Activated T-helper 2 cell treated with anti-CD3 and anti-CD28 coated beads, Interferon-gamma antibody, Interleukin-2, Interleukin-4, amounts not matched to agents 10 μg/mL and 5 μg/mL and 100 μg/mL, durations not matched to agents 14 hours and 24 hours and 36 hours (primary cell): ENCODE results near the gene CD24. TPM values are rescaled to one million over a fixed set of nuclear protein-coding genes. Genes with fewer than 3 reads are reported as not detected.
"Not testable (repeated sequence)": the region's sequence is repeated elsewhere in the genome, so short reads cannot be mapped to it uniquely, and the experiment has no call there.

Source experiments
- DNase-seq: peaks from one replicate; pipeline ENCODE4 v3.0.0; 2021; ENCODE audit warnings: low spot score
- H3K27ac Mint-ChIP-seq: one replicate; pipeline ENCODE4 v1.8.0; 2021; ENCODE audit warnings: mixed read lengths
- H3K27me3 Mint-ChIP-seq: one replicate; pipeline ENCODE4 v1.8.0; 2021; ENCODE audit warnings: low read depth, mixed read lengths
- H3K36me3 Mint-ChIP-seq: one replicate; pipeline ENCODE4 v1.8.0; 2021; ENCODE audit warnings: low read depth, mixed read lengths
- H3K4me1 Mint-ChIP-seq: one replicate; pipeline ENCODE4 v1.8.0; 2021; ENCODE audit warnings: low read depth, mixed read lengths
- H3K4me3 Mint-ChIP-seq: one replicate; pipeline ENCODE4 v1.8.0; 2021; ENCODE audit warnings: low read depth, mild to moderate bottlenecking, moderate library complexity, mixed read lengths
- H3K9me3 Mint-ChIP-seq: one replicate; pipeline ENCODE4 v1.8.0; 2021; ENCODE audit warnings: mixed read lengths
- intact Hi-C: fragments of 100-400 bp; cut with micrococcal nuclease; formaldehyde crosslinking; loops from one replicate; pipeline ENCODE4 v1.15.1; 2023
- total RNA-seq: library from RNA; stranded (reverse); gene quantifications from 2 replicates; pipeline ENCODE4 v1.2.3, GENCODE V29; 2022

CD24 gene
- total RNA-seq, 1 donor from 2014 or later = 1.5 TPM

GRCh38 chr6:106979435-106979884 is 4.9 kb upstream of the CD24 start:
- DNase-seq = peak; percentile 63
- Mint-ChIP-seq H3K4me3 (no peak overlapping the region), H3K27me3 (peaks cover 34% of the 10 kb centered on the region), H3K4me1 (peaks cover 5% of the 10 kb centered on the region), H3K36me3 (no peaks in the 10 kb centered on the region), H3K9me3 (no peaks in the 10 kb centered on the region), H3K27ac (no peak overlapping the region)
- intact Hi-C loops = loop anchor here (1.0 to 10.0 kb wide), 5 partner anchors 371 to 641 kb away; partner anchors contain the start of gene CRYBG1

- H3K27me3 Mint-ChIP-seq = peaks cover 52% of the 10 kb centered on the region
Observed at GRCh38 chr6:106977246-106977645, 2.7 kb upstream of the CD24 start.

GRCh38 chr6:106976270-106976669 is 1.7 kb upstream of the CD24 start:
- Mint-ChIP-seq H3K36me3 (no peaks in the 10 kb centered on the region), H3K27ac (no peak overlapping the region), H3K27me3 (peaks cover 60% of the 10 kb centered on the region), H3K9me3 (no peaks in the 10 kb centered on the region), H3K4me1 (peaks cover 11% of the 10 kb centered on the region), H3K4me3 (no peak overlapping the region)
- DNase-seq = no peak
- intact Hi-C loops = loop anchor here (5.0 to 10.0 kb wide), 2 partner anchors 409 to 611 kb away; partner anchors contain the start of gene CRYBG1

More at GRCh38 chr6:106977246-106977645, 2.7 kb upstream of the CD24 start:
- no peak overlapping the region for H3K4me3 Mint-ChIP-seq
- no peaks in the 10 kb centered on the region for H3K9me3 Mint-ChIP-seq
- peaks cover 11% of the 10 kb centered on the region for H3K4me1 Mint-ChIP-seq
- no peaks in the 10 kb centered on the region for H3K36me3 Mint-ChIP-seq
- intact Hi-C loops = loop anchor here (5.0 to 10.0 kb wide), 2 partner anchors 410 to 612 kb away; partner anchors contain the start of gene CRYBG1
- no peak for DNase-seq
- H3K27ac Mint-ChIP-seq = no peak overlapping the region

- Mint-ChIP-seq H3K4me3 (peak overlapping the region; percentile 52), H3K9me3 (no peaks in the 10 kb centered on the region), H3K4me1 (peaks cover 11% of the 10 kb centered on the region), H3K27me3 (peaks cover 60% of the 10 kb centered on the region), H3K36me3 (no peaks in the 10 kb centered on the region), H3K27ac (no peak overlapping the region)
- intact Hi-C loops = loop anchor here (5.0 to 10.0 kb wide), 2 partner anchors 408 to 611 kb away; partner anchors contain the start of gene CRYBG1
- DNase-seq = no peak
Observed at GRCh38 chr6:106975738-106976064, 1.2 kb upstream of the CD24 start.

GRCh38 chr6:106974999-106975737 is 639 bp upstream of the CD24 start:
- Mint-ChIP-seq H3K27ac (no peak overlapping the region), H3K4me1 (peaks cover 11% of the 10 kb centered on the region), H3K36me3 (no peaks in the 10 kb centered on the region), H3K9me3 (no peaks in the 10 kb centered on the region), H3K4me3 (peak overlapping the region; percentile 65), H3K27me3 (peaks cover 60% of the 10 kb centered on the region)
- intact Hi-C loops = loop anchor here (5.0 to 10.0 kb wide), 2 partner anchors 408 to 610 kb away; partner anchors contain the start of gene CRYBG1
- DNase-seq = peak; percentile 9

GRCh38 chr6:106973836-106974335 is 643 bp downstream of the CD24 start:
- intact Hi-C loops = loop anchor here (10.0 kb wide), 1 partner anchor 609 kb away; the partner anchor contains the start of gene CRYBG1
- Mint-ChIP-seq H3K36me3 (no peaks in the 10 kb centered on the region), H3K27ac (no peak overlapping the region), H3K4me1 (peaks cover 5% of the 10 kb centered on the region), H3K4me3 (peak overlapping the region; percentile 75), H3K27me3 (peaks cover 65% of the 10 kb centered on the region), H3K9me3 (no peaks in the 10 kb centered on the region)
- DNase-seq = no peak

- DNase-seq = no peak
- H3K4me3 Mint-ChIP-seq = peak overlapping the region; percentile 75
- peaks cover 68% of the 10 kb centered on the region for H3K27me3 Mint-ChIP-seq
- H3K4me1 Mint-ChIP-seq = peaks cover 5% of the 10 kb centered on the region
- no peaks in the 10 kb centered on the region for H3K9me3 Mint-ChIP-seq
- no peak overlapping the region for H3K27ac Mint-ChIP-seq
- intact Hi-C loops = loop anchor here (10.0 kb wide), 1 partner anchor 608 kb away; the partner anchor contains the start of gene CRYBG1
- H3K36me3 Mint-ChIP-seq = no peaks in the 10 kb centered on the region
Observed at GRCh38 chr6:106973018-106973835, 1.3 kb downstream of the CD24 start.

GRCh38 chr6:106972500-106972899 is 2.0 kb downstream of the CD24 start:
- intact Hi-C loops = loop anchor here (10.0 kb wide), 1 partner anchor 608 kb away; the partner anchor contains the start of gene CRYBG1
- Mint-ChIP-seq H3K27ac (no peak overlapping the region), H3K9me3 (no peaks in the 10 kb centered on the region), H3K4me1 (peaks cover 5% of the 10 kb centered on the region), H3K36me3 (no peaks in the 10 kb centered on the region), H3K27me3 (peaks cover 63% of the 10 kb centered on the region), H3K4me3 (no peak overlapping the region)
- DNase-seq = no peak

- intact Hi-C loops = loop anchor here (10.0 kb wide), 1 partner anchor 606 kb away; the partner anchor contains the start of gene CRYBG1
- not testable (repeated sequence) for DNase-seq, H3K36me3 Mint-ChIP-seq, H3K9me3 Mint-ChIP-seq, H3K27ac Mint-ChIP-seq, H3K4me1 Mint-ChIP-seq, H3K4me3 Mint-ChIP-seq
- peaks cover 50% of the 10 kb centered on the region for H3K27me3 Mint-ChIP-seq
Observed at GRCh38 chr6:106970769-106971168, 3.8 kb downstream of the CD24 start.

GRCh38 chr6:106967936-106968555 is 6.5 kb downstream of the CD24 start:
- no peak overlapping the region for H3K4me3 Mint-ChIP-seq
- DNase-seq = no peak
- H3K4me1 Mint-ChIP-seq = peaks cover under 1% of the 10 kb centered on the region
- peaks cover 48% of the 10 kb centered on the region for H3K27me3 Mint-ChIP-seq
- intact Hi-C loops = no loop called here
- H3K9me3 Mint-ChIP-seq = no peaks in the 10 kb centered on the region
- H3K36me3 Mint-ChIP-seq = no peaks in the 10 kb centered on the region
- no peak overlapping the region for H3K27ac Mint-ChIP-seq

- intact Hi-C loops = no loop called here
- Mint-ChIP-seq H3K4me3 (no peak overlapping the region), H3K36me3 (no peaks in the 10 kb centered on the region), H3K27me3 (peaks cover 38% of the 10 kb centered on the region), H3K27ac (no peak overlapping the region), H3K4me1 (no peaks in the 10 kb centered on the region), H3K9me3 (no peaks in the 10 kb centered on the region)
- DNase-seq = no peak
Observed at GRCh38 chr6:106966671-106967640, 7.6 kb downstream of the CD24 start.
